HuH-7 (cell line): ENCODE data around the gene ADAMTS5.

Source experiments
- DNase-seq: peaks from one replicate; pipeline ENCODE4 v3.0.0; 2011; ENCODE audit warnings: low spot score

The ADAMTS5 gene

DNA sequence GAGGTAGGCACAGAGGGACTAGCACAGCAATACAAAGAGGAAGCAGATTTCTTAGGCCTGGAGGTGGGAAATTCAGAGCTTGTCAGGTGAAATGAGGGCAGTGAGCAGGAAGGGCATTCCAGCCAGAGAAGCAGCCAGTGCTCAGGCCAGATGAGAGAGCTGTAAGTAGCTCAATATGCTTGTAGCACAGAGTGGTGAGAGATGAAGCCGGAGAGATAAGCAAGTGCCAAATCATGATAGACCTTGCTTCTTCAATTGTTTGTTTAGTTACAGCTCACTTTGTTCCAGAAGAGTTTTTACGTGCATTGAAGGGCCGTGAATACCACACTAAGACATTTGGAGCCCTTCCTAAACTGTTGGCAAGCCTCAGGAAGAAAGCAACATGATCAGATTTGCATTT lies 79.6 kb downstream of the ADAMTS5 start:
- no peak for DNase-seq

DNA sequence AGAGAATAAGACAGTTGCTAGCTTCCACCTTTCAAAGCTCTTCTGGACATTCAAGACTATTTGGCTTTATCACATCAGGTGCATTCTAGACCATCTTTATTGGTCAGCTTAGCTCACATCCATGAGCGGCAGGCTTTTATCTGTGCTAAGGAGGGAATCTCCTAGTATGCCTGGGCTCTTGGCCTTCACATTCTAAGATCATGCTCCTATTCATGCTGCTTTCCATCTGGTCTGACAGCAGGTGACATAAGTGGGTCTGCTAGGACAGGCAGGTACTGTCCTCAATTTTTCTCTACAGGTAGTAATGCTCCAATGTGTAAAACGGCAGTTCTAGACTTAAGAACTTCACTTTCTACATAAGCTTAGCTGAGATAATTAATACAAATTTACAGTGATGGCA lies 82.5 kb downstream of the ADAMTS5 start:
- DNase-seq = no peak

DNA sequence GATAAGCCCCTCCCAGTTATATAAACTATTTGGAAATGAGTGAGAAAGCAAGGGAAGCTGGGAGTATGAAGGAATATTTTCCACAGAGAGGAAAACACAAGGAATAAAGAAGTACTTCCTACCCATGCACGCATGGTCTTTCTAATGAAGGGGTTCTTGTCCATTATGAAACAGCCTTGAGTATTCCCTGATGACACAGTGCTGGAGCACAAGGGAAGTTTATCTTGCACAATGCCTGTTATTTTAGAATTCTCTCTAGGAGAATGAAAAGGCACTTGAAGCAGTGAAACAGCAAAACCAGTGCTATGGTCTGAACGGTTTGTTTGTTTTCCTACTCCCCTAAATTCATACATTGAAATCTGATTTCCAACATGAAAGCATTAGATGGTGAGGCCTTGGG lies 83.1 kb downstream of the ADAMTS5 start:
- no peak for DNase-seq

DNA sequence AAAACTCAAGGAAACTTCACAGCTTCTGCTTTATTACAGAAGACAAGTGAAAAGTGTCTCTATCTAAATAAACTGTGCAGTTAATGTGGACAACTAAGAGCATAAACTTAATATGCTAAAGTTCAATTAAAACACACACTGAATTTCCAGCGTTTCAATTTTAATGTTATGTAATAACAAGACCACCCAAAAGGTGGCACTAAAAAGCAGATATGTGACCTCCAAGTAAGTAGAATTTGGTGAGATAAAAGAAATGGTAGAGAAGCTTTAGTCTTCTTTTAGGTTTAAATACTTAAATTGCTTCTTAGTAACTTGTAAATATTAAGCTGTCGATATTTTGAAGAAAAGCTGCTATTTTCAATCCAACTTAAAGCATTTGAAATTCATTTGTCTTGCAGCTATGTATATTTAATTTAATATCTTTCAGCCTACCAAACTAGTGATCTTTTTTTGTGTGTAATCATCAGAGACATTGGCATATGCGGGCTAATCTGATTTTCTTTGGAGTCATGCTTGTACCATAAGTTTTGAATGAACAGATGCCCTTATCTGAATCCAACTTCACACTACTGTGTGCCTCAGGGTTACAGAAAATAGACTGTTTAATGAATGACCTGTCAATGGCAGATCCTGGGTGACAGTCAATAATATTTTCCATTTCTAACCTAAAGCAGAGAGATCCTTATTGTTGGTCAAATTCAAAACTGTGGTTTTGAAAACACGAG lies 85.2 kb downstream of the ADAMTS5 start:
- DNase-seq = no peak

DNA sequence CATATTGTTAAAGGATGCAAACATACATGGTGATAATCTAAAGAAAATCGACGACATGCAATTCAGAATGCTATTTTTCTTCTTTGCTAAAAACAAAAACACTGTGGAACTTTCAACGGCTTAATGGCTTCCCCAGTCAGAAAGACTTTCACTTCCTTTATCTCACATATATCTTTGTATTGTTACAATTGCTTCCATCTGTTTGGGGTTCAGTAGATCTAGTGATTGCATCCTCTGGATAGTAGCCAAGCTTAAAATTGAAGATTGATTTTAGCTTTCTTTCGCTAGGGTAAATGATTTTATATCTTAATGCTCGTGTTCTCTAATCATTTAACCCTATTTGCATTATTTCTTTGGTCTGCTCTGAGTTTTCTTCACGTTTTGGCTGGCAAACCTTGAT lies 89.9 kb downstream of the ADAMTS5 start:
- DNase-seq = no peak

DNA sequence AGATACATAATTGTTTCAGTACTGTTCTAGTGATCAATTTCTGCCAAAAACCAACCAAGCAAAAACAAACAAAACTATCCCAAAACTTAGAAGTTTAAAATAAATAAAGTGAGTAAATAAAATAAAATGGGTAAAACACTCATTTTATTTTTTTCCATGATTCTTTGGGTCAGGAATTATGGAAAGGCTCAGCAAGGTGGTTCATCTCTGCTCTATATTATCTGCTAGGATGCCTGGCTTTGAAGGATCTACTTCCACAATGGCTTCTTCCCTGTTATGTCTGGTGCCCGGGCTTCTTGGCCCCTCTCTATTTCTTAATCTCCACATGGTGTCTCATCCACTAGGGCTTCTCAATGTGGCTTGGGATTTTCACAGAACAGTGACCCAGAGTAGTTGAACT lies 92.5 kb downstream of the ADAMTS5 start:
- DNase-seq = no peak
